ENCODE results near the gene ARPP21. TPM values are rescaled to one million over a fixed set of nuclear protein-coding genes. Genes with fewer than 3 reads are reported as not detected.
"Not testable (repeated sequence)": the region's sequence is repeated elsewhere in the genome, so short reads cannot be mapped to it uniquely, and the experiment has no call there.

The ARPP21 gene
- total RNA-seq, 8 experiments from 2014 or later, result 0.25 to 3.9 (median 1.8) TPM; not detected in 1

- H3K27ac ChIP-seq, result no peak overlapping the region
- in situ Hi-C loops (cut with MboI; ENCODE audit: low pct_unique_long_range_greater_than_20kb in 2 of 9, low sequenced_read_pairs in 9 of 9, unreplicated experiment in 9 of 9), result no loop called here
- H3K4me1 ChIP-seq (replicated peaks in 1 of 2), result peaks cover 26 to 39% of the 10 kb centered on the region in 2 donors
- 9 to 100% (median 86%) methylated on average over 1 of the region's 1 CpG; no CpG with 5 or more reads in 4 of the 10 experiments for WGBS, 10 experiments
- no peak overlapping the region for H3K4me3 ChIP-seq
- no peak for ATAC-seq (replicated peaks in 6 of 8)
Measured at GRCh38 chr3:35782355-35782754, 143.0 kb downstream of the ARPP21 start.

- no peak overlapping the region for H3K27ac ChIP-seq
- 0 to 100% (median 92%) methylated on average over 1 of the region's 1 CpG; no CpG with 5 or more reads in 4 of the 10 experiments for WGBS, 10 experiments
Measured at GRCh38 chr3:35784169-35784568, 144.8 kb downstream of the ARPP21 start.

DNA sequence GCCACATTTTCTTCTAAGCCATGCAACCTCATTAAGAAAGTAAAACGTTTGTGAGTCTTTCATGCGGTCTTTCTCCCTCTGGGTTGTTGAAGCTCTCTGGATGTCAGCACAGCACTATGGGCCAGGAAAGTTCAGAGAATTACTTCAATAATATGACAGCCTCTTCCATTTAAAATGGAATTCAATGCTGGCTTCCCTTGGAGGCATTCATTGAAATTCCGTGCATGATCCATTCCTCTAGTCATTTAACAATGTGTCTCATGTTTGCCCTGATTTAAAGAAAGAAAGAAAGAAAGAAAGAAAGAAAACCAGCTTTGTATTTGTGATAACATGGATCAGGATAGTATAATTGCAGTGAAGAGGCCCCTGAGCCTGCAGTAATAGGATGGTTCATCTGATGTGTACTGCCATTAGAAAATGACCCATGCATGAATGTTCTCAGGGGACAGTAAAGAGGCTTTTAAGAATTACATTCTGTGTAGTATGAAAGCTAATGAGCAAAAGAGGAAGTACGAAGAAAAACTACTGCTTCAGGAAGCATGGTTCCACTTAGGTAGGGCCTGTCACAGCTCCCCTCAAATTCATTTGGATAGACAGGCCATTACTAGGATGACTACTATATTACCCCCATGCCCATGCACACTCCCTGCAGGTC lies 146.0 kb downstream of the ARPP21 start:
- Histone ChIP-seq H3K4me1 (replicated peaks in 1 of 2) (peaks cover 28 to 48% of the 10 kb centered on the region in 2 donors), H3K4me3 (no peak overlapping the region), H3K27ac (peak overlapping the region in 1 of 2 donors; percentile 6)
- in situ Hi-C loops (cut with MboI; ENCODE audit: low pct_unique_long_range_greater_than_20kb in 2 of 9, low sequenced_read_pairs in 9 of 9, unreplicated experiment in 9 of 9), result no loop called here
- WGBS, 10 experiments, result 9 to 89% (median 61%) methylated on average over 1 to 4 of the region's 4 CpGs
- ATAC-seq (replicated peaks in 6 of 8), result peak in 5 of 8 experiments; percentile 53 to 80 (median 60)

More at GRCh38 chr3:35784169-35784568, 144.8 kb downstream of the ARPP21 start:
- Histone ChIP-seq H3K4me3 (no peak overlapping the region), H3K4me1 (replicated peaks in 1 of 2) (peaks cover 21 to 40% of the 10 kb centered on the region in 2 donors)
- in situ Hi-C loops (cut with MboI; ENCODE audit: low pct_unique_long_range_greater_than_20kb in 2 of 9, low sequenced_read_pairs in 9 of 9, unreplicated experiment in 9 of 9), result no loop called here
- ATAC-seq (replicated peaks in 6 of 8), result peak in 1 of 8 experiments; percentile 69

DNA sequence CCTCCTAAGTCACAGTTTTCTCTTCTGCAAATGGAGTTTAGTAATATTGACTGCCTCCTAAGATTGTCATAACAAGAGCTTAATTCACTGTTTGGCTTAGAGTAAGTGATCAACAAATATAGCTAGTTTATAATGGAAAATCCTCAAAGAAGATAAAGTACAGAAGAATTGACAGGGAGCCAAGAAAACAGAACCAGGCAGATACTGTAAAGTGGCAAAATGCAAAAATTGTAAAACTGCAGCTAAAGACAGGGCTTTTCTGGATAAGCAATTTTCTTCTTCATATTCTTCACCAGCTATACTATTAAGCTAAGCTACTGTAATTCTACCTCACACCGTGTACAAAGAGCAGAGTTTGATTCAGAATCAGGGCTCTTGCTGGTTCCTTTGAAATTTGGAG lies 148.6 kb downstream of the ARPP21 start:
- 0 to 100% (median 82%) methylated on average over 1 of the region's 1 CpG; no CpG with 5 or more reads in 2 of the 10 experiments for WGBS, 10 experiments
- in situ Hi-C loops (cut with MboI; ENCODE audit: low pct_unique_long_range_greater_than_20kb in 2 of 9, low sequenced_read_pairs in 9 of 9, unreplicated experiment in 9 of 9), result no loop called here
- no peak overlapping the region for H3K4me3 ChIP-seq
- peaks cover 31 to 60% of the 10 kb centered on the region in 2 donors for H3K4me1 ChIP-seq (replicated peaks in 1 of 2)
- ATAC-seq (replicated peaks in 6 of 8), result no peak
- no peak overlapping the region for H3K27ac ChIP-seq

DNA sequence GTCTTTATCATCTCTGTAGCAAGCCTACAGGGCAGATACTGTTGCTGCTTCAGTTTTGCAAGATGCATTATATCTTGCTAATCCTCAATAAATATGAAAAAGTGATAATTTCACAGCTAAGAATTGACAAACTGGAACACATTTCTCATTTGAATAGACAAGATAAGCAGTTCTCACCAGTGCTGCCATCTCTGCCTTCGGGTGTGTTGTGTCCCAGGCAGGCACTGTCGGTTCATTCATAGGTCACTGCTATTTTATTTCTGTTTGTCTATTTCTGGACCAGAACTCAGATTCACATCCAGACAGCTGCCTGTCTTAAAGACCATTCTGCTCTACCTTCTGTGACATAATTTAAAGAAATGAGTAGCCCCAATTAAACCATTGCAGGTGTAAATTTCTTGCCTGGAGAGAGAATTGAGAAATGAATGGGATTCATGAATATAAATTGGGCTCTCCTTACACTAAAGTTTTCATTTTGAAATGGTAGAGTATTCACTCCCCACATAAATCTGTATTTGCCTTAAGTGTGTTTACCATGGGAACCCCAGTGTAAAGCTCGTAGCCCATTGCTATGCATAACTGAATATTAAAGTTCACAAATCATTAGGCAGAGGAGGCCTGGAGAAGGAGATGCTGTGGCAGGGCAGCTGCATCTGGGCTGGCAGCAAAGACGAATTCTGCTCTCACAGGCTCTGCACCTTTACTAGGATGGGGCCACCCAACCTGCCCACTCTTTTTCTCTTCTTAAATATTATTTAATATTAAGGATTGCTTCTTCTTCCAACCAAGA lies 149.9 kb downstream of the ARPP21 start:
- Histone ChIP-seq H3K27ac (peak overlapping the region in 1 of 2 donors; percentile 16), H3K4me3 (no peak overlapping the region), H3K4me1 (replicated peaks in 1 of 2) (peaks cover 31 to 60% of the 10 kb centered on the region in 2 donors)
- in situ Hi-C loops (cut with MboI; ENCODE audit: low pct_unique_long_range_greater_than_20kb in 2 of 9, low sequenced_read_pairs in 9 of 9, unreplicated experiment in 9 of 9), result no loop called here
- ATAC-seq (replicated peaks in 6 of 8), result peak; percentile 35 to 95 (median 77)
- 6 to 58% (median 40%) methylated on average over 2 to 4 of the region's 4 CpGs; no CpG with 5 or more reads in 1 of the 10 experiments for WGBS, 10 experiments

GRCh38 chr3:35790764-35791163 lies 151.4 kb downstream of the ARPP21 start:
- Histone ChIP-seq H3K4me1 (replicated peaks in 1 of 2) (peaks cover 18 to 45% of the 10 kb centered on the region in 2 donors), H3K27ac (no peak overlapping the region), H3K4me3 (no peak overlapping the region)
- ATAC-seq (replicated peaks in 6 of 8), result no peak
- in situ Hi-C loops (cut with MboI; ENCODE audit: low pct_unique_long_range_greater_than_20kb in 2 of 9, low sequenced_read_pairs in 9 of 9, unreplicated experiment in 9 of 9), result no loop called here
- 13 to 100% (median 86%) methylated on average over 1 of the region's 1 CpG; no CpG with 5 or more reads in 1 of the 10 experiments for WGBS, 10 experiments

DNA sequence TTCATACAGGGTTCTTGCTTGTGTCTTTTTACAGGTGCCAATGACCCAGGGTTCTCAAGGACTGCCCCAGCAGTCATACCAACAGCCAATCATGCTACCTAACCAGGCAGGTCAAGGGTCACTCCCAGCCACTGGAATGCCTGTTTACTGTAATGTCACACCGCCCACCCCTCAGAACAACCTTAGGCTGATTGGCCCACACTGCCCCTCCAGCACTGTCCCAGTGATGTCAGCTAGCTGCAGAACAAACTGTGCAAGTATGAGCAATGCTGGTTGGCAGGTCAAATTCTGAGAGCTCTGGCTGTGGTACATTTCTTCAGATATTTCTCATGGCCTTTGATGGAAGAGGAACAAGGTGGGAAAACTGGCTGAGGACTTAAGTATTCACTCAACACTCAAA lies 154.3 kb downstream of the ARPP21 start:
- in situ Hi-C loops (cut with MboI; ENCODE audit: low pct_unique_long_range_greater_than_20kb in 2 of 9, low sequenced_read_pairs in 9 of 9, unreplicated experiment in 9 of 9), result no loop called here
- ATAC-seq (replicated peaks in 6 of 8), result peak in 2 of 8 experiments; percentile 60 to 79
- H3K4me1 ChIP-seq (replicated peaks in 1 of 2), result peaks cover 17 to 34% of the 10 kb centered on the region in 2 donors
- no peak overlapping the region for H3K27ac ChIP-seq
- 100% methylated on average over 1 of the region's 1 CpG; no CpG with 5 or more reads in 8 of the 10 experiments for WGBS, 10 experiments
- H3K4me3 ChIP-seq, result no peak overlapping the region

DNA sequence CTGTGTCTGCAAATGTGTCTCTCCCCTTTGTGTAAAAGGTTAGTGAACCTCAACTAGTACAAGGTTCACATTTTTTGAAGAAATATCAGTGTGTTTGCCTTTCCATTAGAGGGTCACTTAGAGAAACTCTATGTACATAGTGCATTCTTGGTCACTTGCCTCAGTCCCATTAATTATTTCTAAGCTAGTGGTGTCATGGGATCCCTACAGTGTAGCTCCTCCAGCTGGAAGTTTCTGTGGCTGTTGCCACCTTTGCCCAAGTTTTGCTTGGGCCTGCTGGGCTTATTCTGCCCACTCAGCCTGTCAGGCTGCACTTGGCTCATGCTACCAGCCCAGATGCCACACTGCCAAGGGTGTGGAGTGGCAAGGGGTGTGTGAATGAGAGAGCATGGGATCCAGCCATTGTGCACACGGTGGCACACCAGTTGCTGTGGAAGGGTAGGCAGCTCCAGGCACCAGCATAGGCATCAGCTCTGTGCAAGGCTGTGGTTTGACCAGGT lies 161.7 kb downstream of the ARPP21 start:
- peak in 2 of 8 experiments; percentile 13 to 80 for ATAC-seq (replicated peaks in 6 of 8)
- Histone ChIP-seq H3K27ac (peak overlapping the region in 1 of 2 donors; percentile 48), H3K4me1 (replicated peaks in 1 of 2) (peaks cover 0 to 2% of the 10 kb centered on the region in 2 donors), H3K4me3 (no peak overlapping the region)
- in situ Hi-C loops (cut with MboI; ENCODE audit: low pct_unique_long_range_greater_than_20kb in 2 of 9, low sequenced_read_pairs in 9 of 9, unreplicated experiment in 9 of 9), result no loop called here
- WGBS, 10 experiments, result 0 to 100% methylated on average over 1 of the region's 1 CpG; no CpG with 5 or more reads in 8 of the 10 experiments

DNA sequence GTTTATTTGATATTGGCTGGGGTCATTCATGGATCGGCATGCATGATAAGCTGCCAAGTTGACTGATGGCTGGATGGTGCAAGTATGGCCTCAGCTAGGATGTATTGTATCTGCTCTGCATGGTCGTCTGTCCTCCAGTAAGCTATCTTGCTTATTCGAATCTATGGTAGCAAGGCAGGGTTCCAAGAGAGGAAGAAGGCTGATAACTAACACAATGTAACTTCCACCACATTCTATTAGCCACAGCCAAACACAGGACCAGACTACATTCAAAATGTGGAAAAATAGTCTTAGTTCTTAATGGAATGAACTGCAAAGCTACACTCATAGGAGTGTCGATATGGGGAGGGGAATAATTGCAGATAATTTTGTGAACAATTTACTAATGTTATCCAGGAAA lies 175.2 kb downstream of the ARPP21 start:
- Histone ChIP-seq H3K4me3 (no peak overlapping the region), H3K4me1 (replicated peaks in 1 of 2) (peaks cover 4% of the 10 kb centered on the region in 2 donors), H3K27ac (no peak overlapping the region)
- no peak for ATAC-seq (replicated peaks in 6 of 8)
- in situ Hi-C loops (cut with MboI; ENCODE audit: low pct_unique_long_range_greater_than_20kb in 2 of 9, low sequenced_read_pairs in 9 of 9, unreplicated experiment in 9 of 9), result no loop called here
- 11 to 100% (median 27%) methylated on average over 1 to 4 of the region's 4 CpGs; no CpG with 5 or more reads in 1 of the 10 experiments for WGBS, 10 experiments

DNA sequence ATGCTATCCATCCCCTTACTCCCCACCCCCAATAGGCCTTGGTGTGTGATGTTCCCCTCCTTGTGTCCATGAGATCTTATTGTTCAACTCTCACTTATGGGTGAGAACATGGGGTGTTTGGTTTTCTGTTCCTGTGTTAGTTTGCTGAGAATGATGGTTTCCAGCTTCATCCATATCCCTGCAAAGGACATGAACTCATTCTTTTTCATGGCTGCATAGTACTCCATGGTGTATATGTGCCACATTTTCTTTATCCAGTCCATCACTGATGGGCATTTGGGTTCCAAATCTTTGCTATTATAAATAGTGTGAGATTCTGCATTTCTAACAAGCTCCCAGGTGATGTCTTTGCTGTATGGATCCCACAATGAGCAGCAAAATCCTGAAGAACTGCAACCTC lies 176.5 kb downstream of the ARPP21 start:
- H3K4me1 ChIP-seq (replicated peaks in 1 of 2); ATAC-seq (replicated peaks in 6 of 8); H3K27ac ChIP-seq; in situ Hi-C loops (cut with MboI; ENCODE audit: low pct_unique_long_range_greater_than_20kb in 2 of 9, low sequenced_read_pairs in 9 of 9, unreplicated experiment in 9 of 9); H3K4me3 ChIP-seq: not testable (repeated sequence)

GRCh38 chr3:35817216-35817615 lies 177.9 kb downstream of the ARPP21 start:
- peak in 4 of 8 experiments; percentile 40 to 63 (median 58) for ATAC-seq (replicated peaks in 6 of 8)
- no peak overlapping the region for H3K27ac ChIP-seq
- H3K4me1 ChIP-seq (replicated peaks in 1 of 2), result peaks cover 4% of the 10 kb centered on the region in 2 donors
- in situ Hi-C loops (cut with MboI; ENCODE audit: low pct_unique_long_range_greater_than_20kb in 2 of 9, low sequenced_read_pairs in 9 of 9, unreplicated experiment in 9 of 9), result no loop called here
- no peak overlapping the region for H3K4me3 ChIP-seq
- WGBS, 10 experiments, result 0 to 91% (median 46%) methylated on average over 1 to 4 of the region's 4 CpGs; no CpG with 5 or more reads in 3 of the 10 experiments

GRCh38 chr3:35832140-35832571 lies 192.8 kb downstream of the ARPP21 start:
- in situ Hi-C loops (cut with MboI; ENCODE audit: low pct_unique_long_range_greater_than_20kb in 2 of 9, low sequenced_read_pairs in 9 of 9, unreplicated experiment in 9 of 9), result no loop called here
- no peak for ATAC-seq (replicated peaks in 6 of 8)
- H3K4me1 ChIP-seq (replicated peaks in 1 of 2), result peaks cover 9 to 14% of the 10 kb centered on the region in 2 donors
- no peak overlapping the region for H3K4me3 ChIP-seq
- WGBS, 10 experiments, result 0 to 100% (median 83%) methylated on average over 1 to 5 of the region's 5 CpGs; no CpG with 5 or more reads in 2 of the 10 experiments
- H3K27ac ChIP-seq, result no peak overlapping the region
